HG03460 (cell line): ENCODE measurements around the gene LIPC.

Source experiments
- ATAC-seq: cut with Tn5 transposase; IDR thresholded peaks from one replicate; pipeline ENCODE4 v1.9.1; 2021; ENCODE audit not compliant: unreplicated experiment

LIPC gene

GRCh38 chr15:58512522-58512921, 80.7 kb downstream of the LIPC start:
- ATAC-seq, result no peak

DNA sequence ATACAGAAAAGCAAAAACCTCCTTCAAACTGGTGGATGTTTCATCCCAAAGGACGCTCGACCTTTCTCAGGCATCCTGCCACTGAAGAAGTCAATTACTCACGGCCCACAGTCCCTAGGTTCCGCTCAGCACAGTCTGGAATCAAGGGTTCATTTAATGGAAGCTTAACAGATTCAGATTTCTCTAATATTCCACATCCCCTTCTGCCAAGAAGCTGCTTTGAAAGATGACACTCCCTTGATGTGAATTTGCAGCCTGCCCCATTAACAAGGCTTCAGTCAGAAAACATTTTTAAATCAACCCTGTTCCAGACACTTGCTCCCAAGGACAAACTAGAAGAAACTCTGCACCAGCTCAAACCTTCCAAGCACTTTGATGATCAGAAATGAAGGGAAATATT, 81.2 kb downstream of the LIPC start:
- no peak for ATAC-seq

DNA sequence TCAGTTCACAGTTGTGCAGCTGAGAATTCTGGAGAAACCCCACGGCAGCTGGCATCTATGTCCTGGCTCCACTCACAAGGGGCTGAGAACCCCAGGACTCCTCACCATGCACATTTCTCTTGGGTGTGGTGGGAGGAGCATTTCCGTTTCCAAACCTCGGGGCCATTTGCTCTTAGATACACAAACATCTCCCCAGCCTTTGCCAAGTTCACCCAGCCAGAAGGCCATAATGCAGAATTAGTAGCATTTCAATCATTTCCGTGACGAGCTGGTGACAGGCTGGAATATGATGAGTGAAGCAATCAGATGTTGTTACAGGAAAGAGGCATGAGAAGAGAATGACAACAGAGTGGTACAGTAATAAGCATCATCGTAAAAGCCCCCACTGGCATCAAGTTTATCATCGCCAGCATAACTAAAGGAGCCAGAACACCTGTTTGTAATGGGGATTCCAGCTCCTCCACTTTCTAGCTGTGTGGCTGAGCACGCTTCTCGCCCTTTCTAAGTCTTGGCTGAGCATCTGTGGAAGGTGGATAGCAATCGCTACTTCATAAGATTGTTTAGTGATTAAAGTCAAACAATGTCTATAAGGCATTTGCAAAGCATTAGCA, 82.0 kb downstream of the LIPC start:
- ATAC-seq, result no peak

GRCh38 chr15:58515807-58516206, 84.0 kb downstream of the LIPC start:
- no peak for ATAC-seq

DNA sequence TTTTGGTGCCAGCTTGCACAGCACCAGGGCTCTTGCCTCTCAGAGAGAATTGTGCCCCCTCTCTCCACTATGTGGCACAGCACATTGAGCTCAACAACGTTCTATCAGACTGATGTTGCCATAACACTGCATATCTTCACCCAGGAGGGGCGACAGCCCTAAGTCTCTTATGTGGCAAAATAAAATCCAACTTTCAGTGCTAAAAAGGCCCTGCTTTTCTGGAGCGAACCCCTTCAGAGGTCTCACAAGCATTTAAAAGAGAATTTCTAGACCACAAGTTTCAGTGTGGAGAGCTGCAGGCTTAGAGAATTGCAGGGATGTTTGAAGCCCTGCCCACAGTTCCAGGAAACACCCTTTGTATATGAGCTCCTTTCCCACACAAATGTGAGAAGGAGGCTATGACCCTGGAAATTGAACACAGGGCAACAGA, 85.5 kb downstream of the LIPC start:
- no peak for ATAC-seq

DNA sequence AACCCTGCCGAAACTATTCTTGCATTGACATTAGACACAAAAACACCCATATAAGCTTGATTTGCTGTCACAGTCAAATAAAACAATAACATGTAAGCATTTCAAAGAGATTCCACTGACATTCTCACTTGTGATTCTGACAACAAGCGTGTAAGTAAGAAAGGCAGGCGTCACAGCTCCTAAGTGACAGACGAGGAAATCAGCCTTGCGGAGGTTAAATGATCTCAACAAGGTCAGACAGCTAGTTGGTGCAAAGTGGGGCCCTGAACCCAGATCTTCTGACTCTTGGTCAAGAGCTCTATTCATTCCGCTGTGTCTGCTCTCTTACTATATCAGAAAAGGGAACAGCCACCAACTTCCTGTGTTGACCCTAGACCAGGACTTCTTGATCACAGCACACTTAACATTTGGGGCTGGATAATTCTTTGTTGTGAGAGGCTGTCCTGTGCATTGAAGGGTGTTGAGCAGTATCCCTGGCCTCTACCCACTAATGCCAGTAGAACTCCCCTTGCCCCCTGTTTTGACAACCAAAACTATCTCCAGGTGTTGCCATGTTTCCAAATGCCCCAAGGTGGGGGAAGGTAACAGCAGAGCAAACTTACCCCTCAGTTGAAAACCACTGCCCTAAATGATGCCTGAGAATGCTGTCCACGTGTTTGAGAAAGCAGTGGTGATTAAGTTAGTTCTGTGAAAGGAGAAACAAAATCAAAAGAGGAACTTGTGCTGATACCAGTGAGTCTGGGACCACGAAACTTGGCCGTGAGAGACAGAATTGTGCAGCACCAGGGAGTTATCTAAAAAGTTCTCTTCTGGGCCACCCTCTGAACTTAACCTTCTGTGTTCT, 86.1 kb downstream of the LIPC start:
- peak; percentile 52 for ATAC-seq

DNA sequence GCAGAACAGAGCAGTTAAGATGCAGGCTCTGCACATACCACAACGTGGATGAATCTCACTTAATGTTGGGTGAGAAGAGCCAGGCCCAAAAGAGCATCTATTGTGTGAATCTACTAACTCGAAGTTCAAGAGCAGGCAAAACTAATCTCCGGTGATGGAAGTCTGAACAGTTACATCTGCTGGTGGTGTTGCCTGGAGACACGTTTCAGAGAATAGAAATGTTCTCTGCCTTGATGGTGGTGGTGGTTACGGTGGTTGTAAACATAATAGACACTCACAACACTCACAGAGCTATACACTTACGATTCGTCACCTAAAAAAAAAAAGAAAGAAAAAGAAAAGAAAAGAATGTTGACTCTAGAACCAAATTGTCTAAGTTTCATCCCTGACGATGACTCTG, 86.8 kb downstream of the LIPC start:
- peak; percentile 11 for ATAC-seq

- no peak for ATAC-seq
Observed at GRCh38 chr15:58519516-58519915, 87.7 kb downstream of the LIPC start.

DNA sequence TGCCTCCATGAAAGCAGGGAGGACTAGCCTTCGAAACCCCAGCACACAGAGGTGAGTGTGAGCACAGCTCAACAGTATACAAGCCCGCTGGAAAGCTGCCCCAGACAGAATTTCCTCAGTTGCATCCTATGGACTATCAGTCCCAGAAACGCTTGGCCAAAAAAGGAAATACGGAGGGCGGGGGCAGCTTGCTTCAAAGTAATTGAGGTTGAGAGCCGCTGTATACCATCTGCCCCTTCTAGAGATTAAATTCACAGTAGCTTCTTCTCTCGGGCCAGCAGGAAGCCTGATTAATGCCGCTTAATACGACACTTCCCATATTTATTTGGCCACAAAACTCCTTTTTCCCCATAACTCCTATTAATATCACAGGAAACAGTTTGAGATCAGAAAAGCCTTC, 88.7 kb downstream of the LIPC start:
- ATAC-seq, result no peak

- no peak for ATAC-seq
Observed at GRCh38 chr15:58520936-58521292, 89.1 kb downstream of the LIPC start.

DNA sequence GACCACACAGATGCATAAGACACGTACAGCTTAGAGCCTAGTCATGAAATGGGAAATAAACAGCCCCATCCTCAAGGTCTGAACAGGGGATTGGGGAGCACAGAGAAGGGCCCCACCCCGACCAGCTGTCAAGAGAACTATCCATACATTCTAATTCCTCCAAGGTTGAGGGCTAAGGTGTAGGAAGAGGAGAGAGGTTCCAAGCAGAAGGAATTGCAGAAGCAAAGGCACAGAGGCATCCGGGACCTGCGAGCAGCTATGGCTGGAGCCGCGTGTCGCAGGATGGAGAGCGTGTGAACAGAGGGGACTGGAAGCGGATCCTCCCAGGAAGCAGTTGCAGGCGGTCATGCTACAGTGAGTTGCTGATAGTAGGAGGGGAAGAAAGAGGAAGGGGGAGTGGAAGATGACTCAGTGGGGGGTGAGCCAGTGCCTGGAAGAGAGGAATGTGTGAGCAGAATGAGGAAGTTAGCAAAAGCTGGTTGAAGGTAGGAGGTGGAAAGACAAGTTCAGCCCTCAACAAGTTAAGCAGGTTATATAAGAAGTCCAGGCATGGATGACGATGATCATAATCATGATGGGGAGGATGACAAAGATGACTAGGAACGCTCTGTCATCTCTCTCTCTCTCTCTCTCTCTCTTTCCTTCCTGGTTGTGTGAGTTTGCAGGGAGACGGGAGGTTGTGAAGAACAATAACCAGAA, 89.7 kb downstream of the LIPC start:
- no peak for ATAC-seq

DNA sequence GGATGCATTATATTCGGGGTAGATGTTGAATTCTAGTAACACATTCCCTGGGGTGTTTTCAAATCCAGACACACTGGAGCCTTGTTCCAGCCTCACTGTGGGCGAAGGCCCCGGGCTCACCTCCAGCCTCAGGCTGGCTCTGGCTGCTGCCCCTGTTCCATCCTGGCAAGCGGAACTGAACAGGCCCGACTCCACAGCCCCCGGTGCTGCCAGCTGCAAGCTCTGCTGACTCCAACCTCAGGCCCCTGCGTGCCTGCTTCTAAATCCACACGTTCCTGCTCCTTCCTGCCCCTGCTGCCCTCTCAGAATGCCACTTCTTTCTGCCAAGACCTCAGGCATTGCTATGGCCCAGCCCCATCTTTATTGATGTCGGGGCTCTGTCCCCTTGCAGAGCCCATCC, 90.6 kb downstream of the LIPC start:
- ATAC-seq, result no peak

DNA sequence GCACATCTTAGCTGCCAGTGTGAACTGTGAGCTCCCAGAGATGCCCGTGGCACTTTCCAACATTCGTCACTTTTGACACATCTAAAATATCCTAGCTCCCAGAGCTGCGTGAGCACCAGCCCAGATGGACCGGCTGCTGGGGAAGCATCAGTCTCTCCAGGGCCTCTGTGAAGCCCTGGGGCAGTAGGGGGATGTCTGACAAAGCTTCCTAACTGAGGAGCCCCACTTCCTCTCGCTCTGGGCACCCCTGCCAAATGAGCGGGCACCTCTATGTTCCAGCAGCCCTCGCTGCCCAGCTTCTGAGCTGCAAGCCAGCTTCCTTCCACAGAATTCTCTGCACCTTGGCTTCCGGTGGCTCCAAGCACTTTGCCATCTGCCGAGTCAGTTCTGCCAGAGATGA, 91.1 kb downstream of the LIPC start:
- ATAC-seq, result no peak

DNA sequence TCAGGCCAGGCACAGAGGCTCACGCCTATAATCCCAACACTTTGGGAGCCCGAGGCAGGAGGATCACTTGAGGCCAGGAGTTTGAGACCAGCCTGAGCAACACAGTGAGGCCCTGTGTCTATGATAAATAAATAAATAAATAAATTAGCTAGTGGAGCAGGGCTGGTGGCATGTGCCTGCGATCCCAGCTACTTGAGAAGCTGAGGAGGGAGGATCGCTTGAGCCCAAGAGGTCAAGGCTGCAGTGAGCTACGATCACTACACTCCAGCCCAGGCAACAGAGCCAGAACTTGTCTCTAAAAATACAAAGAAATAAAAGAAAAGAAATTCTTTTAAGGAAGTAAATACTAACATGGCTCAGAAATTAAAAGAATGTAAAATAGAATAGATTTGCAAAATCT, 91.8 kb downstream of the LIPC start:
- ATAC-seq, result no peak

DNA sequence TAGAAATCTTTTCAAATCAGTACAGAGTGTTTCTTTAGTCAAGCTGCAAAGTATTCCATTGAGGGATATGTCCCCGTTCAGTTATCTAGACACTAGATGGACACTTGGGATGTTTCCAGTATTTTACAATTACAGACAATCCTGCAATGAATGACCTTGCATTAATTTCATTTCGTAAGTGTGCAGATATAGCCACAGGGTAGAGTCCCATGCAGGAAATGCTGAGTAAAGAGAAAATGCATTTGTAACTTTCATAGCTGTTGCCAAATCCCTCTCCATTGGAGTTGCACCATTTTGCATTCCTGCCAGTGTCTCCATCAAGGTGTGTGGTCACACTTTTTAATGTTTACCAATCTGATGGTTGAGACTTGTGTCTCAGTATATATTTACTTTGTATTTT, 92.5 kb downstream of the LIPC start:
- ATAC-seq, result no peak

- no peak for ATAC-seq
Observed at GRCh38 chr15:58525991-58526421, 94.2 kb downstream of the LIPC start.

GRCh38 chr15:58526647-58527192, 94.9 kb downstream of the LIPC start:
- ATAC-seq, result no peak

DNA sequence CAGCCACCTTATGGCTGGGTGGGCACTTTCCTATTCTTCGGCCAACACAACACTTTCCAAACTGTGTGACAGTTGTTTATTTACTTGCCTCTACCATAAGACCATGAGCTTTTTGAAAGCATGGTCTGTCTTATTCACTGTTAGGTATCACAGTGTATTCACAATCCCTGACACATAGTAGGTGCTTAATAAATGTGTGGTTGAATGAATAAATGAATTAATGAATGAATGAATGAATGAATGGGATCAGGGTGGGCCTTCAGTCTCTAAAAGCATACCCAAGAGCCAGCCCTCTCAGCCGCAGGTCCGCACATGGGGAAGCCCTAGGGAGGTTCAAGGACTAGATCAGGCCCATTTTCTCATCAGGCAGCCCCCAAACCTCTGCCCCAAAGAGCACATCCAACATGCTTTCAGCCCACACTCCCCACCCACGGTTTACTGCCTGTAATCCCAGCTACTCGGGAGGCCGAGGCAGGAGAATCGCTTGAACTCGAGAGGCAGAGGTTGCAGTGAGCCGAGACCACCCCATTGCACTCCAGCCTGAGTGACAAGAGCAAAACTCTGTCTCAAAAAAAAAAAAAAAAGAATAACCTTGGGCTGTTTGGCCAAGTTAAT, 95.9 kb downstream of the LIPC start:
- ATAC-seq, result no peak

DNA sequence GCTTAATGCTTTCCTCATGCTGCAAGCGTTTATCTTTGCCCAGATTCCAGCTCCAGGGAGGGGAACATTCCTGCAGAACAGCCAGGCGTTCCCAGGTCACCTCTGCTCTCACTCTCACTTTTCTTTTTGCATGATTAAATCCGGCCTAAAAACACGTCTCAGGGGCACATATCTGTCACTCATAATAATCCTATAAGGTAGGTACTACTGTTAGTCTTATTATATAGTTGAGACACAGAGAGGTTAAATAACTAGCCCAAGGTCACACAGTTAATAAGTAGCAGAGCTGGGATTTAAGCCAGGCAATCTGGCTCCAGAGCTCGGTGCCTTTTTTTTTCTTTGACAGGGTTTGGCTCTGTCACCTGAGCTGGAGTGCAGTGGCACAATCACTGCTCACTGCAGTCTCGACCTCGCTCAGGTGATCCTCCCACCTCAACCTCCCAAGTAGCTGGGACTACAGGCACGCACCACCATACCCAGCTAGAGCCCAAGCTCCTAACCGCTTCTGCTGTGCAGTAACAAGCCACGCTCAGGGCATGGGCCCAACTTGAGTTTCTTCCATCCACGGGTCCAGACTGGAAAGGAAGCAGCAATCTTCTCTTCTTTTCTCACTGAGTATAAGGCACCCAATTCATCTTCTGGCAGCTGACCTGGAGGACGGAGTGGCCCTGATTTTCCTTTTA, 96.5 kb downstream of the LIPC start:
- ATAC-seq, result no peak

DNA sequence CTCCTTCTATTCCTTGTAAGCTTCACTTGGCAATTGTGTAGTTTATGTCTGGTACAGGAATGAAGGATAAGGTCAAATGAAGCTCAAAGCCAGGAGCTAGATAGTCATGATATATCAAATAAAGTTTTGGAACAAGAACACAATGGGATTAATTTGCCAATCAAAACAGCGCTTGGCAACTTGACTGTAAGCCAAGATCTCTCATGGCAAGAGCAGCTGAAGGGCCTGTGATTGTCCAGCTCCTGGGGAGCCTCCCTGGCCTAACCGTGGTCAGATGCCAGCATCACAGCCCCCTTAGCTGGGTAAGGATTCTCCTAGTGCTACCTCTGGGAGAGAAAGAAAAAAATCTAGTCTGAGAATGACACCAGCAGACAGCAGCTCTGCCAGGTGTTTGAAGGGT, 97.2 kb downstream of the LIPC start:
- no peak for ATAC-seq

DNA sequence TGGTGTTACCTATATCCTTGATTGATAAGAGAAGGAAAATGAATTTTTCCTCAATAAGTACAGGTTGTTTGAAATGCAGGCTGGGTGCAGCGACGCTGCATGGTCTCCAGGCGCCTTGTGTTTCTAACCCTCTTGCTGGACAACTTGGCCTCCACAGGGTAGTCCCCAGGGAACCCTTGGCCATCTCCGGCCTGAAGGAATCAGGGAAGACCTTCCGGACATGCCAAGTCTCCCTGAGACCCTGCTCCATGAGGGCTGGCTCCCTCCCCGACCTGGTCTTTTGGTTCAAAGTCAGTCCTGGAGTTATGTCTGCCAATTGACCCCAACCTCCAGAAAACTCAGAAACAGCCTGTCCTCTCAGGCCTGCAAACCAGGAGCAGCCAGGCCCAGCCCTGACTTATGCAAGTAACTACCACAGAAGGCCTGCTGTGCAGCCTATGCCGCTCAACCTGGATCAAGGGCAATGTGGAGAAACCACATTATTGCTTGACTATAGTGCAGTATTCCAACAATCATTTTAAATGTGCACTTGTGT, 98.3 kb downstream of the LIPC start:
- no peak for ATAC-seq
